Fibroblast of lung (primary cell): Measurements from ENCODE around the gene DKK3. TPM values are rescaled to one million over a fixed set of nuclear protein-coding genes. Genes with fewer than 3 reads are reported as not detected.

Experiments
- DNase-seq, 2 donors: peaks; one replicate each; pipeline versions ENCODE4 v3.0.0 to v3.0.0-alpha.2; 2010; ENCODE audit warnings: low read depth in 2 of 2
- H2AFZ ChIP-seq: 2 replicates; pipeline ENCODE4 v1.5.1; 2012; ENCODE audit warnings: low read length, control low read depth, inconsistent platforms
- H3K27ac ChIP-seq: 2 replicates; pipeline ENCODE4 v1.5.1; 2011; ENCODE audit warnings: low read length, control low read depth; ENCODE audit not compliant: insufficient read depth
- H3K27me3 ChIP-seq: 2 replicates; pipeline ENCODE4 v1.5.1; 2011; ENCODE audit warnings: mild to moderate bottlenecking, low read length; ENCODE audit not compliant: control insufficient read depth, insufficient read depth
- H3K36me3 ChIP-seq: 2 replicates; pipeline ENCODE4 v1.5.1; 2011; ENCODE audit warnings: low read length; ENCODE audit not compliant: control insufficient read depth, insufficient read depth
- H3K4me1 ChIP-seq: 2 replicates; pipeline ENCODE4 v1.5.1; 2011; ENCODE audit warnings: low read length; ENCODE audit not compliant: control insufficient read depth, insufficient read depth; ENCODE audit errors: extremely low read depth
- H3K4me2 ChIP-seq: 2 replicates; pipeline ENCODE4 v1.5.1; 2011; ENCODE audit warnings: low read length, control low read depth; ENCODE audit not compliant: insufficient read depth; ENCODE audit errors: extremely low read depth
- H3K4me3 ChIP-seq, 4 experiments: fragments of 200-600 bp in 1 of 4; sonication (generic) in 1 of 4; replicated peaks in 1 of 4; 2 replicates each; pipeline ENCODE4 v1.5.1; 2011 to 2016; ENCODE audit warnings: low read length in 4 of 4, low read depth in 3 of 4, mild to moderate bottlenecking in 3 of 4, control low read depth in 2 of 4, inconsistent platforms in 1 of 4, mixed read lengths in 1 of 4; ENCODE audit not compliant: insufficient read depth in 1 of 4; ENCODE audit errors: control extremely low read depth in 1 of 4
- H3K79me2 ChIP-seq: 2 replicates; pipeline ENCODE4 v1.5.1; 2012; ENCODE audit warnings: mild to moderate bottlenecking, low read length, inconsistent platforms; ENCODE audit not compliant: control insufficient read depth, insufficient read depth
- H3K9ac ChIP-seq: 2 replicates; pipeline ENCODE4 v1.5.1; 2011; ENCODE audit warnings: mild to moderate bottlenecking, low read length, control low read depth; ENCODE audit not compliant: insufficient read depth
- H3K9me3 ChIP-seq: 2 replicates; pipeline ENCODE4 v1.5.1; 2012; ENCODE audit warnings: low read depth, low read length; ENCODE audit not compliant: control insufficient read depth, insufficient read depth
- H4K20me1 ChIP-seq: 2 replicates; pipeline ENCODE4 v1.5.1; 2011; ENCODE audit warnings: low read length; ENCODE audit not compliant: control insufficient read depth, insufficient read depth; ENCODE audit errors: extremely low read depth
- CTCF ChIP-seq, 2 donors: IDR thresholded peaks in 1 of 2; conservative IDR thresholded peaks in 1 of 2; 1 replicate in 1 of 2; 2 replicates in 1 of 2; pipeline ENCODE4 v1.5.1; 2011 to 2012; ENCODE audit warnings: low read length in 2 of 2, control low read depth in 1 of 2, inconsistent platforms in 1 of 2, low read depth in 1 of 2, mild to moderate bottlenecking in 1 of 2
- EZH2 ChIP-seq: IDR thresholded peaks from 2 replicates; pipeline ENCODE4 v1.5.1; 2012; ENCODE audit warnings: low read length, control low read depth, mild to moderate bottlenecking; ENCODE audit errors: missing control alignments
- polyA plus RNA-seq, 2 donors: library from polyadenylated mRNA; depleted of rRNA in 1 of 2; stranded (reverse) in 1 of 2; unstranded in 1 of 2; fragments of >200 nt; gene quantifications; 2 replicates each; pipeline ENCODE4 v1.2.1, GENCODE V29; 2011 to 2012; ENCODE audit warnings: missing spikeins in 1 of 2
- total RNA-seq: library from RNA; depleted of rRNA; stranded (reverse); fragments of >200 nt; gene quantifications from 2 replicates; pipeline ENCODE4 v1.2.1, GENCODE V29; 2014

DKK3 gene
- total and polyA plus RNA-seq, 2 donors (not counting 1 experiment from before 2014, with no cell fraction given), result 1,064 to 1,566 TPM

- TF ChIP-seq CTCF (conservative IDR thresholded peaks at IDR 0.05 in 1 of 2, IDR thresholded peaks at IDR 0.05 in 1 of 2; ENCODE audit: low read depth in 1 of 2, low read length in 2 of 2) (no peak), EZH2 (no peak)
- Histone ChIP-seq H3K27ac (no peak overlapping the region), H3K79me2 (no peaks in the 10 kb centered on the region), H3K36me3 (peaks cover 2% of the 10 kb centered on the region), H3K4me1 (peaks cover 2% of the 10 kb centered on the region), H3K4me2 (no peak overlapping the region), H2AFZ (no peak overlapping the region), H3K9ac (no peak overlapping the region), H3K9me3 (no peaks in the 10 kb centered on the region), H3K27me3 (no peaks in the 10 kb centered on the region), H4K20me1 (no peaks in the 10 kb centered on the region), H3K4me3 (no peak overlapping the region)
- DNase-seq, result no peak
Measured at GRCh38 chr11:11947825-11948224, 60.6 kb downstream of the DKK3 start.

GRCh38 chr11:11946878-11947277 is 61.5 kb downstream of the DKK3 start:
- peak in 1 of 2 donors; percentile 12 for DNase-seq
- H3K9ac ChIP-seq, result no peak overlapping the region
- no peak overlapping the region for H2AFZ ChIP-seq
- peaks cover 2% of the 10 kb centered on the region for H3K4me1 ChIP-seq
- H3K4me2 ChIP-seq, result no peak overlapping the region
- H4K20me1 ChIP-seq, result no peaks in the 10 kb centered on the region
- no peak for TF ChIP-seq EZH2
- TF ChIP-seq CTCF (conservative IDR thresholded peaks at IDR 0.05 in 1 of 2, IDR thresholded peaks at IDR 0.05 in 1 of 2; ENCODE audit: low read depth in 1 of 2, low read length in 2 of 2), result no peak
- no peaks in the 10 kb centered on the region for H3K27me3 ChIP-seq
- no peaks in the 10 kb centered on the region for H3K9me3 ChIP-seq
- H3K36me3 ChIP-seq, result peaks cover 5% of the 10 kb centered on the region
- no peaks in the 10 kb centered on the region for H3K79me2 ChIP-seq
- H3K4me3 ChIP-seq, result no peak overlapping the region
- no peak overlapping the region for H3K27ac ChIP-seq

- Histone ChIP-seq H3K27me3 (no peaks in the 10 kb centered on the region), H3K9ac (no peak overlapping the region), H3K4me2 (no peak overlapping the region), H3K36me3 (peaks cover 5% of the 10 kb centered on the region), H3K4me3 (no peak overlapping the region), H2AFZ (no peak overlapping the region), H3K79me2 (no peaks in the 10 kb centered on the region), H3K27ac (no peak overlapping the region), H3K9me3 (no peaks in the 10 kb centered on the region), H3K4me1 (peaks cover 2% of the 10 kb centered on the region), H4K20me1 (no peaks in the 10 kb centered on the region)
- peak in 1 of 2 donors; percentile 71 for DNase-seq
- TF ChIP-seq EZH2 (no peak), CTCF (conservative IDR thresholded peaks at IDR 0.05 in 1 of 2, IDR thresholded peaks at IDR 0.05 in 1 of 2; ENCODE audit: low read depth in 1 of 2, low read length in 2 of 2) (no peak)
Measured at GRCh38 chr11:11946180-11946579, 62.2 kb downstream of the DKK3 start.
